ENCODE results near the gene KCTD13.

- no peak for TF ChIP-seq CTCF (IDR thresholded peaks at IDR 0.05)
- TF ChIP-seq GATA2 (CRISPR knock-in tag; IDR thresholded peaks at IDR 0.05): no peak
- no peak for TF ChIP-seq ELF1 (IDR thresholded peaks at IDR 0.05)
- TF ChIP-seq ZBTB33 (IDR thresholded peaks at IDR 0.05; ENCODE audit: borderline replicate concordance, low read depth): no peak
- no peak for TF ChIP-seq CHD2 (IDR thresholded peaks at IDR 0.05; ENCODE audit: low read length, partially characterized antibody)
- no peak for TF ChIP-seq RFX5 (IDR thresholded peaks at IDR 0.05; ENCODE audit: low read length)
- no peak for TF ChIP-seq MXI1 (IDR thresholded peaks at IDR 0.05; ENCODE audit: low read depth, low read length)
- TF ChIP-seq NFIC (IDR thresholded peaks at IDR 0.05; ENCODE audit: borderline replicate concordance): no peak
- TF ChIP-seq PBX3 (IDR thresholded peaks at IDR 0.05): no peak
- TF ChIP-seq RCOR1 (IDR thresholded peaks at IDR 0.05; ENCODE audit: low read length): no peak
- TF ChIP-seq FOXM1 (IDR thresholded peaks at IDR 0.05; ENCODE audit: low read depth): no peak
- TF ChIP-seq EP300 (IDR thresholded peaks at IDR 0.05; ENCODE audit: borderline replicate concordance in 1 of 2, low read depth in 1 of 2, low read length in 1 of 2): no peak
Measured at GRCh38 chr16:29876217-29876593, 49.8 kb downstream of the KCTD13 start.

Data from SK-N-SH (cell line).